ENCODE data around the gene KCNH2.

DNA sequence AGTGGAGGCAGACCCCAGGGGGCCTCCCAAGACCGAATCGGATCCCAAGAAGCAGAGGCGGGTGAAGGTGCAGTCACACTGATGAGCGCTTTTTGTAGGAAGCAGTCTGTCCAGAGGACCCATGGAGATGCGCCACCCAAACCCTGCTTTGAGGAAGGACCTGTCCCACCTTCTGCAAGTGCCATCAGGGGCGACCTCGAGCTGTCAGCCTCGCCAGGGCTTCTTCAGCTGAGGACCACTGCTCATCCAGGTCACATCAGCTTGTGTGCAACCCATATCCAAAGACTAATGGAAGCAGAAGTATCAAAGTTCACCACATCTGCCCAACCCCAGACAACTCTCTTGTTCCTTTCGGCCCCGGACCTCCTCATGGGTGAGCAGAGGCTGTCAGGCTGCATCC is 61.5 kb downstream of the KCNH2 start:
- TF ChIP-seq REST (IDR thresholded peaks at IDR 0.05; ENCODE audit: insufficient read depth in 1 of 2, low read depth in 2 of 2, low read length in 2 of 2), result no peak
- TF ChIP-seq FOXP2 (optimal IDR thresholded peaks at IDR 0.05; ENCODE audit: borderline replicate concordance, extremely low read depth, extremely low read length, insufficient read depth), result no peak
- no peak for TF ChIP-seq SIN3A (IDR thresholded peaks at IDR 0.05; ENCODE audit: borderline replicate concordance, insufficient read depth, low read length)
- no peak for TF ChIP-seq POLR2AphosphoS5 (IDR thresholded peaks at IDR 0.05; ENCODE audit: low read depth, low read length)
